Activated CD4-positive, alpha-beta T cell treated with anti-CD3 and anti-CD28 coated beads, Interleukin-2, amount 10 ng/mL, durations not matched to agents 24 days and 14 days (primary cell): Measurements from ENCODE around the gene SGTA. TPM values are rescaled to one million over a fixed set of nuclear protein-coding genes. Genes with fewer than 3 reads are reported as not detected.

Experiments
- DNase-seq: peaks from one replicate; pipeline ENCODE4 v3.0.0; 2022
- H3K27ac Mint-ChIP-seq: one replicate; pipeline ENCODE4 v1.8.0; 2022; ENCODE audit warnings: mild to moderate bottlenecking, mixed read lengths
- H3K27me3 Mint-ChIP-seq: one replicate; pipeline ENCODE4 v1.8.0; 2022; ENCODE audit warnings: mixed read lengths
- H3K36me3 Mint-ChIP-seq: one replicate; pipeline ENCODE4 v1.8.0; 2022; ENCODE audit warnings: low read depth, mild to moderate bottlenecking, mixed read lengths
- H3K4me1 Mint-ChIP-seq: one replicate; pipeline ENCODE4 v1.8.0; 2021; ENCODE audit warnings: mixed read lengths
- H3K4me3 Mint-ChIP-seq: one replicate; pipeline ENCODE4 v1.8.0; 2022; ENCODE audit warnings: mild to moderate bottlenecking, moderate library complexity, mixed read lengths
- H3K9me3 Mint-ChIP-seq: one replicate; pipeline ENCODE4 v1.8.0; 2021; ENCODE audit warnings: mixed read lengths
- intact Hi-C: fragments of 100-400 bp; cut with micrococcal nuclease; formaldehyde crosslinking; loops from one replicate; pipeline ENCODE4 v1.15.1; 2023
- total RNA-seq: library from RNA; stranded (reverse); gene quantifications from 2 replicates; pipeline ENCODE4 v1.2.3, GENCODE V29; 2022

The SGTA gene
- total RNA-seq, 1 donor from 2014 or later: 76.9 TPM

- intact Hi-C loops: no loop called here
- Mint-ChIP-seq H3K4me3 (no peak overlapping the region), H3K9me3 (no peaks in the 10 kb centered on the region), H3K27me3 (no peaks in the 10 kb centered on the region), H3K36me3 (peaks cover 22% of the 10 kb centered on the region), H3K27ac (no peak overlapping the region), H3K4me1 (no peaks in the 10 kb centered on the region)
- DNase-seq: no peak
These were observed 18.1 kb downstream of the SGTA start for GRCh38 chr19:2764945-2765344.

GRCh38 chr19:2763687-2764086, 19.4 kb downstream of the SGTA start:
- Mint-ChIP-seq H3K9me3 (no peaks in the 10 kb centered on the region), H3K4me1 (no peaks in the 10 kb centered on the region), H3K27ac (no peak overlapping the region), H3K4me3 (no peak overlapping the region), H3K27me3 (no peaks in the 10 kb centered on the region), H3K36me3 (peaks cover 31% of the 10 kb centered on the region)
- intact Hi-C loops: no loop called here
- DNase-seq: no peak

- peaks cover 36% of the 10 kb centered on the region for H3K36me3 Mint-ChIP-seq
- intact Hi-C loops: no loop called here
- H3K4me1 Mint-ChIP-seq: no peaks in the 10 kb centered on the region
- no peak overlapping the region for H3K4me3 Mint-ChIP-seq
- no peak overlapping the region for H3K27ac Mint-ChIP-seq
- H3K9me3 Mint-ChIP-seq: no peaks in the 10 kb centered on the region
- H3K27me3 Mint-ChIP-seq: no peaks in the 10 kb centered on the region
- no peak for DNase-seq
These were observed 20.1 kb downstream of the SGTA start for GRCh38 chr19:2762783-2763496.

GRCh38 chr19:2761876-2762782, 20.9 kb downstream of the SGTA start:
- Mint-ChIP-seq H3K4me1 (no peaks in the 10 kb centered on the region), H3K27me3 (no peaks in the 10 kb centered on the region), H3K36me3 (peaks cover 40% of the 10 kb centered on the region), H3K4me3 (no peak overlapping the region), H3K27ac (no peak overlapping the region), H3K9me3 (no peaks in the 10 kb centered on the region)
- intact Hi-C loops: no loop called here
- no peak for DNase-seq

- Mint-ChIP-seq H3K27ac (no peak overlapping the region), H3K4me1 (no peaks in the 10 kb centered on the region), H3K27me3 (no peaks in the 10 kb centered on the region), H3K9me3 (no peaks in the 10 kb centered on the region), H3K4me3 (no peak overlapping the region), H3K36me3 (peaks cover 38% of the 10 kb centered on the region)
- intact Hi-C loops: no loop called here
- DNase-seq: no peak
These were observed 21.8 kb downstream of the SGTA start for GRCh38 chr19:2761309-2761677.

- no peaks in the 10 kb centered on the region for H3K27me3 Mint-ChIP-seq
- peaks cover 42% of the 10 kb centered on the region for H3K36me3 Mint-ChIP-seq
- H3K27ac Mint-ChIP-seq: no peak overlapping the region
- no peak for DNase-seq
- H3K9me3 Mint-ChIP-seq: no peaks in the 10 kb centered on the region
- H3K4me1 Mint-ChIP-seq: no peaks in the 10 kb centered on the region
- H3K4me3 Mint-ChIP-seq: no peak overlapping the region
- intact Hi-C loops: no loop called here
These were observed 23.1 kb downstream of the SGTA start for GRCh38 chr19:2759965-2760364.

- no peaks in the 10 kb centered on the region for H3K4me1 Mint-ChIP-seq
- H3K36me3 Mint-ChIP-seq: peaks cover 40% of the 10 kb centered on the region
- H3K27me3 Mint-ChIP-seq: no peaks in the 10 kb centered on the region
- no peak overlapping the region for H3K27ac Mint-ChIP-seq
- intact Hi-C loops: no loop called here
- DNase-seq: no peak
- no peaks in the 10 kb centered on the region for H3K9me3 Mint-ChIP-seq
- no peak overlapping the region for H3K4me3 Mint-ChIP-seq
These were observed 23.7 kb downstream of the SGTA start for GRCh38 chr19:2759362-2759761.

GRCh38 chr19:2758601-2759313, 24.3 kb downstream of the SGTA start:
- H3K9me3 Mint-ChIP-seq: no peaks in the 10 kb centered on the region
- intact Hi-C loops: no loop called here
- no peaks in the 10 kb centered on the region for H3K27me3 Mint-ChIP-seq
- no peaks in the 10 kb centered on the region for H3K4me1 Mint-ChIP-seq
- H3K4me3 Mint-ChIP-seq: no peak overlapping the region
- peaks cover 39% of the 10 kb centered on the region for H3K36me3 Mint-ChIP-seq
- DNase-seq: no peak
- no peak overlapping the region for H3K27ac Mint-ChIP-seq

GRCh38 chr19:2756921-2757881, 25.9 kb downstream of the SGTA start:
- Mint-ChIP-seq H3K27me3 (no peaks in the 10 kb centered on the region), H3K4me1 (peaks cover 2% of the 10 kb centered on the region), H3K36me3 (peaks cover 35% of the 10 kb centered on the region), H3K9me3 (no peaks in the 10 kb centered on the region), H3K4me3 (no peak overlapping the region), H3K27ac (no peak overlapping the region)
- intact Hi-C loops: no loop called here
- no peak for DNase-seq

- H3K9me3 Mint-ChIP-seq: no peaks in the 10 kb centered on the region
- H3K4me1 Mint-ChIP-seq: peaks cover 2% of the 10 kb centered on the region
- H3K27ac Mint-ChIP-seq: no peak overlapping the region
- peaks cover 30% of the 10 kb centered on the region for H3K36me3 Mint-ChIP-seq
- no peaks in the 10 kb centered on the region for H3K27me3 Mint-ChIP-seq
- intact Hi-C loops: no loop called here
- DNase-seq: no peak
- H3K4me3 Mint-ChIP-seq: no peak overlapping the region
These were observed 26.6 kb downstream of the SGTA start for GRCh38 chr19:2756477-2756876.

- no peak overlapping the region for H3K27ac Mint-ChIP-seq
- H3K36me3 Mint-ChIP-seq: peaks cover 30% of the 10 kb centered on the region
- no peaks in the 10 kb centered on the region for H3K27me3 Mint-ChIP-seq
These were observed 27.3 kb downstream of the SGTA start for GRCh38 chr19:2755811-2756210.

GRCh38 chr19:2755448-2755705, 27.7 kb downstream of the SGTA start:
- H3K36me3 Mint-ChIP-seq: peaks cover 30% of the 10 kb centered on the region
- no peaks in the 10 kb centered on the region for H3K9me3 Mint-ChIP-seq
- H3K4me3 Mint-ChIP-seq: no peak overlapping the region
- H3K4me1 Mint-ChIP-seq: peaks cover 2% of the 10 kb centered on the region
- intact Hi-C loops: no loop called here
- no peaks in the 10 kb centered on the region for H3K27me3 Mint-ChIP-seq
- DNase-seq: no peak
- H3K27ac Mint-ChIP-seq: no peak overlapping the region

More at GRCh38 chr19:2755811-2756210, 27.3 kb downstream of the SGTA start:
- intact Hi-C loops: no loop called here
- Mint-ChIP-seq H3K4me1 (peaks cover 2% of the 10 kb centered on the region), H3K4me3 (no peak overlapping the region), H3K9me3 (no peaks in the 10 kb centered on the region)
- DNase-seq: no peak

- intact Hi-C loops: no loop called here
- no peak overlapping the region for H3K27ac Mint-ChIP-seq
- peaks cover 28% of the 10 kb centered on the region for H3K36me3 Mint-ChIP-seq
- H3K4me1 Mint-ChIP-seq: peaks cover 2% of the 10 kb centered on the region
- no peaks in the 10 kb centered on the region for H3K27me3 Mint-ChIP-seq
- no peak overlapping the region for H3K4me3 Mint-ChIP-seq
- DNase-seq: no peak
- no peaks in the 10 kb centered on the region for H3K9me3 Mint-ChIP-seq
These were observed 28.2 kb downstream of the SGTA start for GRCh38 chr19:2754659-2755447.
